Liver (tissue), 3 donors: ENCODE measurements around the gene CYFIP2.

ENCODE experiments used
- FOXA1 ChIP-seq: IDR thresholded peaks from 2 replicates; pipeline ENCODE4 v1.6.1; 2016; ENCODE audit warnings: antibody characterized with exemption
- SP1 ChIP-seq: IDR thresholded peaks from 2 replicates; pipeline ENCODE4 v1.6.1; 2018; ENCODE audit warnings: antibody characterized with exemption, mild to moderate bottlenecking
- YY1 ChIP-seq: IDR thresholded peaks from 2 replicates; pipeline ENCODE4 v1.6.1; 2016; ENCODE audit warnings: antibody characterized with exemption, mild to moderate bottlenecking
- TF ChIP-seq, protein P1 (sequence below): fragments of 150-350 bp; IDR thresholded peaks from 2 replicates; pipeline ENCODE4 v1.5.1; 2017; ENCODE audit warnings: improper control_type of control experiment, low read depth, low read length; ENCODE audit not compliant: missing input control
- TF ChIP-seq, protein P2 (sequence below): IDR thresholded peaks from 2 replicates; pipeline ENCODE4 v1.6.1; 2016; ENCODE audit warnings: antibody characterized with exemption, mild to moderate bottlenecking
- donor health status: healthy.
- donor health status: healthy.

DNA sequence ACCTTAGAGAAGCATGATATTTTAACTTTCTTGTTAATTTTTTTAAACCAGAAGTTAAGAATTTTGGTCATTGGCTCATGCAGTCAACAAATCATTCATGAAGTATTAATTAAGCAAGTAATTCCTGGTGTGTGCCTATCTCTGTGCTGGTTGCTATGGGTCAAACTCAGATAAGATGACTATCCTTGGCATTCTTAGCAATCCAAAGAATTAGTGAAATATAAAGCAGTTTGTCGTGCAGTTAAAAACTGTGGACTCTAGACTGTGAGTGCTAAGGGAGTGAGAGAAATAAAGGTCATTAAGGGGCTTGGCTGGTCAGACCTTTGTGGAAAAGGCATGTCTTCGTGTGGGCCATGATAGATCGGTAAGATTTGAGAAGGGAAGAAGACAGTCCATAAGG lies 4.8 kb downstream of the CYFIP2 start:
- TF ChIP-seq, protein P1, sequence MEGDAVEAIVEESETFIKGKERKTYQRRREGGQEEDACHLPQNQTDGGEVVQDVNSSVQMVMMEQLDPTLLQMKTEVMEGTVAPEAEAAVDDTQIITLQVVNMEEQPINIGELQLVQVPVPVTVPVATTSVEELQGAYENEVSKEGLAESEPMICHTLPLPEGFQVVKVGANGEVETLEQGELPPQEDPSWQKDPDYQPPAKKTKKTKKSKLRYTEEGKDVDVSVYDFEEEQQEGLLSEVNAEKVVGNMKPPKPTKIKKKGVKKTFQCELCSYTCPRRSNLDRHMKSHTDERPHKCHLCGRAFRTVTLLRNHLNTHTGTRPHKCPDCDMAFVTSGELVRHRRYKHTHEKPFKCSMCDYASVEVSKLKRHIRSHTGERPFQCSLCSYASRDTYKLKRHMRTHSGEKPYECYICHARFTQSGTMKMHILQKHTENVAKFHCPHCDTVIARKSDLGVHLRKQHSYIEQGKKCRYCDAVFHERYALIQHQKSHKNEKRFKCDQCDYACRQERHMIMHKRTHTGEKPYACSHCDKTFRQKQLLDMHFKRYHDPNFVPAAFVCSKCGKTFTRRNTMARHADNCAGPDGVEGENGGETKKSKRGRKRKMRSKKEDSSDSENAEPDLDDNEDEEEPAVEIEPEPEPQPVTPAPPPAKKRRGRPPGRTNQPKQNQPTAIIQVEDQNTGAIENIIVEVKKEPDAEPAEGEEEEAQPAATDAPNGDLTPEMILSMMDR = no peak
- TF ChIP-seq YY1 (no peak), SP1 (no peak), FOXA1 (no peak)
- TF ChIP-seq, protein P2, sequence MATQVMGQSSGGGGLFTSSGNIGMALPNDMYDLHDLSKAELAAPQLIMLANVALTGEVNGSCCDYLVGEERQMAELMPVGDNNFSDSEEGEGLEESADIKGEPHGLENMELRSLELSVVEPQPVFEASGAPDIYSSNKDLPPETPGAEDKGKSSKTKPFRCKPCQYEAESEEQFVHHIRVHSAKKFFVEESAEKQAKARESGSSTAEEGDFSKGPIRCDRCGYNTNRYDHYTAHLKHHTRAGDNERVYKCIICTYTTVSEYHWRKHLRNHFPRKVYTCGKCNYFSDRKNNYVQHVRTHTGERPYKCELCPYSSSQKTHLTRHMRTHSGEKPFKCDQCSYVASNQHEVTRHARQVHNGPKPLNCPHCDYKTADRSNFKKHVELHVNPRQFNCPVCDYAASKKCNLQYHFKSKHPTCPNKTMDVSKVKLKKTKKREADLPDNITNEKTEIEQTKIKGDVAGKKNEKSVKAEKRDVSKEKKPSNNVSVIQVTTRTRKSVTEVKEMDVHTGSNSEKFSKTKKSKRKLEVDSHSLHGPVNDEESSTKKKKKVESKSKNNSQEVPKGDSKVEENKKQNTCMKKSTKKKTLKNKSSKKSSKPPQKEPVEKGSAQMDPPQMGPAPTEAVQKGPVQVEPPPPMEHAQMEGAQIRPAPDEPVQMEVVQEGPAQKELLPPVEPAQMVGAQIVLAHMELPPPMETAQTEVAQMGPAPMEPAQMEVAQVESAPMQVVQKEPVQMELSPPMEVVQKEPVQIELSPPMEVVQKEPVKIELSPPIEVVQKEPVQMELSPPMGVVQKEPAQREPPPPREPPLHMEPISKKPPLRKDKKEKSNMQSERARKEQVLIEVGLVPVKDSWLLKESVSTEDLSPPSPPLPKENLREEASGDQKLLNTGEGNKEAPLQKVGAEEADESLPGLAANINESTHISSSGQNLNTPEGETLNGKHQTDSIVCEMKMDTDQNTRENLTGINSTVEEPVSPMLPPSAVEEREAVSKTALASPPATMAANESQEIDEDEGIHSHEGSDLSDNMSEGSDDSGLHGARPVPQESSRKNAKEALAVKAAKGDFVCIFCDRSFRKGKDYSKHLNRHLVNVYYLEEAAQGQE = no peak
